ENCODE measurements around the gene DIAPH3. TPM values are rescaled to one million over a fixed set of nuclear protein-coding genes. Genes with fewer than 3 reads are reported as not detected.

The DIAPH3 gene
- total RNA-seq, 1 donor from 2014 or later = 11.4 TPM

GRCh38 chr13:59677430-59677829 lies 486.3 kb downstream of the DIAPH3 start:
- Mint-ChIP-seq H3K36me3 (ENCODE audit: insufficient read depth) (no peaks in the 10 kb centered on the region), H3K9me3 (ENCODE audit: low read depth) (no peaks in the 10 kb centered on the region), H3K4me3 (ENCODE audit: low read depth) (no peak overlapping the region), H3K27me3 (no peaks in the 10 kb centered on the region), H3K4me1 (ENCODE audit: low read depth) (no peaks in the 10 kb centered on the region), H3K27ac (no peak overlapping the region)
- no peak for TF ChIP-seq CTCF (IDR thresholded peaks at IDR 0.05; ENCODE audit: unreplicated experiment)
- DNase-seq (ENCODE audit: low spot score, unreplicated experiment) = no peak

- no peak for TF ChIP-seq CTCF (IDR thresholded peaks at IDR 0.05; ENCODE audit: unreplicated experiment)
- Mint-ChIP-seq H3K9me3 (ENCODE audit: low read depth) (no peaks in the 10 kb centered on the region), H3K27me3 (no peaks in the 10 kb centered on the region), H3K36me3 (ENCODE audit: insufficient read depth) (no peaks in the 10 kb centered on the region), H3K4me3 (ENCODE audit: low read depth) (no peak overlapping the region), H3K4me1 (ENCODE audit: low read depth) (no peaks in the 10 kb centered on the region), H3K27ac (no peak overlapping the region)
- no peak for DNase-seq (ENCODE audit: low spot score, unreplicated experiment)
Measured at GRCh38 chr13:59674616-59675015, 489.1 kb downstream of the DIAPH3 start.

DNA sequence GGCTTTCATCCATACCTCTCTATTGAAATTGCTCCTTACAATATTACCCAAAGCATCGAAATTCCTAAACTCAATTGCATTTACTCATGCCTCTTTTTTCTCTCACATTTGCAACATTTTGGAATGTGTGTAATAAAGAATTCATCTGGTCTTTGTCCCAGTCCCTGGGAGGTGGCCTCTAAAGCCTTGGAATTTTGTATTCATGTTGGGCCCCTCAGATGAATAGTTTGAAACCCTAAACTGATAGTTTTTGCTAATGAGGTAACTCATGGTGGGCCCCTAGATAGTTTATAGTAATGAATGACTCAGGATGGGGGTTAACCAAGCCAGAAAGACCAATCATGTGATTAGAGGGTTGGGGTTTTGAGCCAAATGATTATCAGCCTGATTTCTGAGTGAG lies 490.4 kb downstream of the DIAPH3 start:
- Mint-ChIP-seq H3K36me3 (ENCODE audit: insufficient read depth) (no peaks in the 10 kb centered on the region), H3K27ac (no peak overlapping the region), H3K9me3 (ENCODE audit: low read depth) (no peaks in the 10 kb centered on the region), H3K27me3 (no peaks in the 10 kb centered on the region), H3K4me3 (ENCODE audit: low read depth) (no peak overlapping the region), H3K4me1 (ENCODE audit: low read depth) (no peaks in the 10 kb centered on the region)
- no peak for DNase-seq (ENCODE audit: low spot score, unreplicated experiment)
- TF ChIP-seq CTCF (IDR thresholded peaks at IDR 0.05; ENCODE audit: unreplicated experiment) = no peak

DNA sequence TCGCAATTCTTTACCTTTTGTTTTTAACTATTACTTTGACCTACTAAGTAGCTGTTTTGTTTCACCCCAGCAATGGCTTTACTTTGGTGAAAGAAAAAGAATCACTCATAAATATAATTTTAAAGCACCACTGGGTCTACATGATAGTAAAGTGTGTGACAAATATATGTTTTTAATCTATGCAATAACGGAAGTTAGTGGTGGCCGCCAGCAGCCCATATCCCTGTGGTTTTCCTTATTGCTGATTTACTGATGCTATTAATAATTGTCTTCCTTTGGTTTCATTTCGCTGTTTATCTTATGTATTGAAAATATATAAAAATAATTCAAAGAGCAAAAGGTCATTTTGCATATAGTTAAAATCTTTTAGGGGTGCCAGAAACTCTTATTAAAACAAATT lies 491.3 kb downstream of the DIAPH3 start:
- H3K4me3 Mint-ChIP-seq (ENCODE audit: low read depth) = no peak overlapping the region
- no peaks in the 10 kb centered on the region for H3K27me3 Mint-ChIP-seq
- no peak for TF ChIP-seq CTCF (IDR thresholded peaks at IDR 0.05; ENCODE audit: unreplicated experiment)
- no peaks in the 10 kb centered on the region for H3K9me3 Mint-ChIP-seq (ENCODE audit: low read depth)
- no peak for DNase-seq (ENCODE audit: low spot score, unreplicated experiment)
- no peaks in the 10 kb centered on the region for H3K36me3 Mint-ChIP-seq (ENCODE audit: insufficient read depth)
- H3K4me1 Mint-ChIP-seq (ENCODE audit: low read depth) = no peaks in the 10 kb centered on the region
- H3K27ac Mint-ChIP-seq = no peak overlapping the region

- TF ChIP-seq CTCF (IDR thresholded peaks at IDR 0.05; ENCODE audit: unreplicated experiment) = no peak
- Mint-ChIP-seq H3K4me3 (ENCODE audit: low read depth) (no peak overlapping the region), H3K4me1 (ENCODE audit: low read depth) (no peaks in the 10 kb centered on the region), H3K27ac (no peak overlapping the region), H3K27me3 (no peaks in the 10 kb centered on the region), H3K36me3 (ENCODE audit: insufficient read depth) (no peaks in the 10 kb centered on the region), H3K9me3 (ENCODE audit: low read depth) (no peaks in the 10 kb centered on the region)
- DNase-seq (ENCODE audit: low spot score, unreplicated experiment) = no peak
Measured at GRCh38 chr13:59671881-59672280, 491.8 kb downstream of the DIAPH3 start.

All from progenitor cell of endocrine pancreas (in vitro differentiated cells).